Panc1 (cell line): ENCODE results near the gene RABGAP1L. TPM values are rescaled to one million over a fixed set of nuclear protein-coding genes. Genes with fewer than 3 reads are reported as not detected.

Experiments used
- ATAC-seq: fragments of 200-7000 bp; cut with Tn5 transposase; 2 replicates; pipeline ENCODE4 v1.9.1; 2020; ENCODE audit warnings: mild to moderate bottlenecking, moderate library complexity
- BruUV-seq: library from RNA; stranded (reverse); fragments of 400-500 nt; replicated peaks from 2 replicates; lab custom pipeline; 2021; lab: Mats Ljungman, UMichigan
- CTCF ChIA-PET: fragments of 300-600 bp; sonication (Branson Sonifier 250); formaldehyde crosslinking; loops from one replicate; lab custom pipeline; 2022; ENCODE audit warnings: antibody characterized with exemption; lab: Charles Lee
- POLR2A ChIA-PET: fragments of 300-600 bp; sonication (Branson Sonifier 250); formaldehyde crosslinking; loops from one replicate; lab custom pipeline; 2022; ENCODE audit warnings: antibody characterized with exemption; lab: Charles Lee
- DNase-seq: peaks from one replicate; pipeline ENCODE4 v3.0.0-alpha.2; 2010; ENCODE audit warnings: low read depth, low spot score
- H3K27ac ChIP-seq: 2 replicates; pipeline ENCODE4 v1.5.1; 2011; ENCODE audit warnings: mild to moderate bottlenecking, low read length, inconsistent platforms
- H3K27me3 ChIP-seq: fragments of 200-500 bp; sonication (Bioruptor generic); 2 replicates; pipeline ENCODE4 v1.6.0; 2014; ENCODE audit warnings: low read length, inconsistent platforms; ENCODE audit not compliant: control insufficient read depth, insufficient read depth
- H3K36me3 ChIP-seq: fragments of 200-500 bp; sonication (Bioruptor generic); 2 replicates; pipeline ENCODE4 v1.5.1; 2014; ENCODE audit warnings: inconsistent platforms, mild to moderate bottlenecking, low read length, moderate library complexity; ENCODE audit not compliant: control insufficient read depth, insufficient read depth
- H3K4me1 ChIP-seq: 2 replicates; pipeline ENCODE4 v1.5.1; 2011; ENCODE audit warnings: inconsistent platforms, mild to moderate bottlenecking, low read length, moderate library complexity; ENCODE audit not compliant: control insufficient read depth, insufficient read depth
- H3K4me3 ChIP-seq, 2 experiments: 2 replicates each; pipeline ENCODE4 v1.5.1; 2011 to 2012; ENCODE audit warnings: low read depth in 2 of 2, low read length in 2 of 2, mild to moderate bottlenecking in 2 of 2, inconsistent platforms in 1 of 2, moderate library complexity in 1 of 2
- H3K9me3 ChIP-seq: fragments of 200-500 bp; sonication (Bioruptor generic); 2 replicates; pipeline ENCODE4 v1.5.1; 2014; ENCODE audit warnings: low read depth, mild to moderate bottlenecking, inconsistent platforms, low read length, moderate library complexity; ENCODE audit not compliant: control insufficient read depth, insufficient read depth
- CTCF ChIP-seq: fragments of 450-650 bp; IDR thresholded peaks from 2 replicates; pipeline ENCODE4 v1.5.1; 2017; ENCODE audit warnings: mild to moderate bottlenecking
- POLR2AphosphoS5 ChIP-seq: IDR thresholded peaks from 2 replicates; pipeline ENCODE4 v1.6.1; 2012; ENCODE audit warnings: mild to moderate bottlenecking, low read depth, low read length, moderate library complexity
- REST ChIP-seq, 2 experiments: IDR thresholded peaks; 2 replicates each; pipeline ENCODE4 v1.6.1; 2011 to 2012; ENCODE audit warnings: low read depth in 2 of 2, control low read depth in 1 of 2, low read length in 1 of 2, mild to moderate bottlenecking in 1 of 2, moderate library complexity in 1 of 2; ENCODE audit not compliant: insufficient read depth in 1 of 2
- SIN3A ChIP-seq: IDR thresholded peaks from 2 replicates; pipeline ENCODE4 v1.6.1; 2012; ENCODE audit warnings: low read depth, mild to moderate bottlenecking, low read length, moderate library complexity, borderline replicate concordance; ENCODE audit not compliant: insufficient read depth
- TCF7L2 ChIP-seq: IDR thresholded peaks from 2 replicates; pipeline ENCODE4 v1.6.1; 2011; ENCODE audit warnings: mild to moderate bottlenecking, low read depth, low read length, inconsistent platforms
- in situ Hi-C: cut with HindIII; loops from 2 replicates; pipeline ENCODE4 v1.10.0; 2016; ENCODE audit warnings: low sequenced_read_pairs, low pct_unique_long_range_greater_than_20kb
- intact Hi-C: fragments of 100-400 bp; cut with micrococcal nuclease; formaldehyde crosslinking; loops from one replicate; pipeline ENCODE4 v1.10.0; 2022; ENCODE audit not compliant: unreplicated experiment
- total RNA-seq: library from RNA; stranded (reverse); gene quantifications from one replicate; pipeline ENCODE4 v1.2.1, GENCODE V29; 2021; ENCODE audit not compliant: unreplicated experiment

RABGAP1L gene
- total RNA-seq, 1 experiment from 2014 or later, result 37.0 TPM

GRCh38 chr1:174964972-174965361 lies 805.6 kb downstream of the RABGAP1L start:
- no peaks in the 10 kb centered on the region for H3K27me3 ChIP-seq
- no peak overlapping the region for H3K4me3 ChIP-seq
- POLR2A ChIA-PET, result no interaction called here
- no peak for DNase-seq
- H3K4me1 ChIP-seq, result no peaks in the 10 kb centered on the region
- in situ Hi-C loops (no loop called here), intact Hi-C loops (no loop called here)
- no peak for ATAC-seq
- no peaks in the 10 kb centered on the region for H3K9me3 ChIP-seq
- no TSS peak for BruUV-seq
- H3K36me3 ChIP-seq, result no peaks in the 10 kb centered on the region
- TF ChIP-seq POLR2AphosphoS5 (no peak), TCF7L2 (no peak), CTCF (no peak), SIN3A (no peak), REST (IDR thresholded peaks at IDR 0.05; ENCODE audit: insufficient read depth in 1 of 2, low read depth in 2 of 2, low read length in 1 of 2) (no peak)
- CTCF ChIA-PET, result no interaction called here
- no peak overlapping the region for H3K27ac ChIP-seq

- Histone ChIP-seq H3K27ac (no peak overlapping the region), H3K9me3 (no peaks in the 10 kb centered on the region), H3K36me3 (no peaks in the 10 kb centered on the region), H3K27me3 (no peaks in the 10 kb centered on the region), H3K4me1 (no peaks in the 10 kb centered on the region), H3K4me3 (no peak overlapping the region)
- ChIA-PET CTCF (no interaction called here), POLR2A (no interaction called here)
- in situ Hi-C loops, result no loop called here
- no peak for ATAC-seq
- no TSS peak for BruUV-seq
- TF ChIP-seq CTCF, result no peak
- TF ChIP-seq SIN3A, result no peak
- no peak for TF ChIP-seq POLR2AphosphoS5
- TF ChIP-seq TCF7L2, result no peak
- TF ChIP-seq REST (IDR thresholded peaks at IDR 0.05; ENCODE audit: insufficient read depth in 1 of 2, low read depth in 2 of 2, low read length in 1 of 2), result no peak
- DNase-seq, result no peak
- intact Hi-C loops, result no loop called here
These were observed 806.2 kb downstream of the RABGAP1L start for GRCh38 chr1:174965362-174966007.
